Esophagus muscularis mucosa (tissue), 4 donors: ENCODE measurements around the gene UNG.
A peak's percentile ranks its signal among the peaks of the same experiment; 100 is the strongest.

ENCODE experiments used
- EP300 ChIP-seq: sonication (generic); formaldehyde crosslinking; IDR thresholded peaks from one replicate; pipeline ENCODE4 v1.6.1; 2017; ENCODE audit warnings: antibody characterized with exemption
- POLR2A ChIP-seq: fragments of 450-650 bp; IDR thresholded peaks from one replicate; pipeline ENCODE4 v1.6.1; 2017; ENCODE audit warnings: antibody characterized with exemption, moderate library complexity, mild to moderate bottlenecking, low read depth
- POLR2AphosphoS5 ChIP-seq, 2 donors: sonication (generic); formaldehyde crosslinking; IDR thresholded peaks; one replicate each; pipeline ENCODE4 v1.6.1; 2017; ENCODE audit warnings: antibody characterized with exemption in 2 of 2
- TF ChIP-seq, protein P1 (sequence below), 3 experiments: fragments of 200-600 bp in 2 of 3; fragments of 450-650 bp in 1 of 3; sonication (generic) in 2 of 3; IDR thresholded peaks; one replicate each; pipeline ENCODE4 v1.5.1; 2017 to 2019; ENCODE audit warnings: antibody characterized with exemption in 3 of 3, mild to moderate bottlenecking in 2 of 3, moderate library complexity in 1 of 3

DNA sequence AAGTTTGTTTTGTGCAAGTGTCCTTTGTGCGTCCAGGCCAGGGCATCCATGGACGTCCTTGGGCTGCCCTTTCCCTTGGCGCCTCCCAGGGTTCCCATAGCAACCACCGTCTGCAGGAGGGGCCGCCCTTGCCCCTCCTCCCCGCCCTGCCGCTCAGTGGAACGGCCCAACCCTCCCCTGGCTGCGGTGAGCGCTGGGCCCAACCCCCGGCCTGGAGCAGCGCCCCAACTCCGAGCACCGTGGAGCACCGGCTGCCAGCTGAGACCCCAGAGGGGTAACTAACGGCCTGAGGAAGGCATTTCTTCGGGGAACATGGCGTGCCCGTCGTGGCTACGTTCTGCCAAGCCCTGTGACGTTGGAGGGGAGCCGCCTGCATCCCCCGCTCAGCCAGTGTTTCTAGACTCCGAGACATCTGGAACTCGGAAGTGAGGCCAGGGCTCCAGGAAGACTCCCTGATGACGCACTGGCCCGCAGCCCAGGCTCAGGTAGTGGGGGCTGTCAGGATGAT, 13.6 kb downstream of the UNG start:
- TF ChIP-seq, protein P1, sequence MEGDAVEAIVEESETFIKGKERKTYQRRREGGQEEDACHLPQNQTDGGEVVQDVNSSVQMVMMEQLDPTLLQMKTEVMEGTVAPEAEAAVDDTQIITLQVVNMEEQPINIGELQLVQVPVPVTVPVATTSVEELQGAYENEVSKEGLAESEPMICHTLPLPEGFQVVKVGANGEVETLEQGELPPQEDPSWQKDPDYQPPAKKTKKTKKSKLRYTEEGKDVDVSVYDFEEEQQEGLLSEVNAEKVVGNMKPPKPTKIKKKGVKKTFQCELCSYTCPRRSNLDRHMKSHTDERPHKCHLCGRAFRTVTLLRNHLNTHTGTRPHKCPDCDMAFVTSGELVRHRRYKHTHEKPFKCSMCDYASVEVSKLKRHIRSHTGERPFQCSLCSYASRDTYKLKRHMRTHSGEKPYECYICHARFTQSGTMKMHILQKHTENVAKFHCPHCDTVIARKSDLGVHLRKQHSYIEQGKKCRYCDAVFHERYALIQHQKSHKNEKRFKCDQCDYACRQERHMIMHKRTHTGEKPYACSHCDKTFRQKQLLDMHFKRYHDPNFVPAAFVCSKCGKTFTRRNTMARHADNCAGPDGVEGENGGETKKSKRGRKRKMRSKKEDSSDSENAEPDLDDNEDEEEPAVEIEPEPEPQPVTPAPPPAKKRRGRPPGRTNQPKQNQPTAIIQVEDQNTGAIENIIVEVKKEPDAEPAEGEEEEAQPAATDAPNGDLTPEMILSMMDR (IDR thresholded peaks at IDR 0.05), result no peak
- no peak for TF ChIP-seq POLR2A
- TF ChIP-seq EP300, result peak; percentile 87
- peak; percentile 95 to 96 for TF ChIP-seq POLR2AphosphoS5 (IDR thresholded peaks at IDR 0.05)
